Liver (tissue), 9 donors: ENCODE data around the gene KRTAP10-7. TPM values are rescaled to one million over a fixed set of nuclear protein-coding genes. Genes with fewer than 3 reads are reported as not detected.

Experiments
- DNase-seq: peaks from one replicate; pipeline ENCODE4 v3.0.0-alpha.2; 2017; ENCODE audit warnings: low spot score
- H3K27ac ChIP-seq, 2 donors: one replicate each; pipeline ENCODE4 v1.7.0; 2013; ENCODE audit warnings: inconsistent platforms in 2 of 2, low read length in 2 of 2, control low read depth in 1 of 2, low read depth in 1 of 2, mild to moderate bottlenecking in 1 of 2
- H3K27me3 ChIP-seq, 4 donors: one replicate each; pipeline versions ENCODE4 v1.6.1 to v1.7.0; 2013; ENCODE audit warnings: low read length in 3 of 4, inconsistent platforms in 1 of 4, mild to moderate bottlenecking in 1 of 4, moderate library complexity in 1 of 4; ENCODE audit not compliant: control insufficient read depth in 4 of 4, insufficient read depth in 4 of 4
- H3K36me3 ChIP-seq, 4 donors: one replicate each; pipeline versions ENCODE4 v1.6.1 to v1.7.0; 2013; ENCODE audit warnings: low read length in 3 of 4, mild to moderate bottlenecking in 3 of 4, low read depth in 1 of 4, moderate library complexity in 1 of 4; ENCODE audit not compliant: control insufficient read depth in 4 of 4, insufficient read depth in 3 of 4
- H3K4me1 ChIP-seq, 4 donors: one replicate each; pipeline versions ENCODE4 v1.6.1 to v1.7.0; 2013; ENCODE audit warnings: low read length in 3 of 4, mild to moderate bottlenecking in 3 of 4, moderate library complexity in 1 of 4; ENCODE audit not compliant: control insufficient read depth in 4 of 4, insufficient read depth in 4 of 4
- H3K4me3 ChIP-seq, 3 donors: one replicate each; pipeline versions ENCODE4 v1.6.1 to v1.7.0; 2013; ENCODE audit warnings: low read length in 3 of 3, control low read depth in 1 of 3, low read depth in 1 of 3, mild to moderate bottlenecking in 1 of 3
- H3K9ac ChIP-seq, 2 donors: one replicate each; pipeline ENCODE4 v1.7.0; 2013; ENCODE audit warnings: low read length in 2 of 2, mild to moderate bottlenecking in 2 of 2, moderate library complexity in 2 of 2, control low read depth in 1 of 2, low read depth in 1 of 2
- H3K9me3 ChIP-seq, 4 donors: one replicate each; pipeline versions ENCODE4 v1.6.1 to v1.7.0; 2013; ENCODE audit warnings: low read length in 3 of 4; ENCODE audit not compliant: control insufficient read depth in 4 of 4
- EGR1 ChIP-seq, 2 donors: IDR thresholded peaks; 2 replicates each; pipeline ENCODE4 v1.6.1; 2016 to 2018; ENCODE audit warnings: antibody characterized with exemption in 2 of 2, low read depth in 2 of 2
- FOXA2 ChIP-seq: IDR thresholded peaks from 2 replicates; pipeline ENCODE4 v1.6.1; 2016; ENCODE audit warnings: antibody characterized with exemption
- GABPA ChIP-seq, 2 donors: IDR thresholded peaks in 1 of 2; conservative IDR thresholded peaks in 1 of 2; 2 replicates each; pipeline ENCODE4 v1.6.1; 2016; ENCODE audit warnings: antibody characterized with exemption in 2 of 2, mild to moderate bottlenecking in 1 of 2, moderate library complexity in 1 of 2
- HNF4A ChIP-seq, 2 donors: conservative IDR thresholded peaks; 2 replicates each; pipeline ENCODE4 v1.6.1; 2016; ENCODE audit warnings: antibody characterized with exemption in 2 of 2, mild to moderate bottlenecking in 2 of 2
- HNF4G ChIP-seq: IDR thresholded peaks from 2 replicates; pipeline ENCODE4 v1.6.1; 2016; ENCODE audit warnings: antibody characterized with exemption
- JUND ChIP-seq, 2 donors: IDR thresholded peaks; 2 replicates each; pipeline ENCODE4 v1.6.1; 2016; ENCODE audit warnings: antibody characterized with exemption in 2 of 2
- NR2F2 ChIP-seq: IDR thresholded peaks from 2 replicates; pipeline ENCODE4 v1.6.1; 2016; ENCODE audit warnings: antibody characterized with exemption
- RAD21 ChIP-seq, 2 donors: IDR thresholded peaks; 2 replicates each; pipeline ENCODE4 v1.6.1; 2016; ENCODE audit warnings: antibody characterized with exemption in 2 of 2, mild to moderate bottlenecking in 2 of 2
- RXRA ChIP-seq, 2 donors: IDR thresholded peaks; 2 replicates each; pipeline ENCODE4 v1.6.1; 2017 to 2018; ENCODE audit warnings: antibody characterized with exemption in 2 of 2, mild to moderate bottlenecking in 1 of 2
- SP1 ChIP-seq: IDR thresholded peaks from 2 replicates; pipeline ENCODE4 v1.6.1; 2018; ENCODE audit warnings: antibody characterized with exemption, mild to moderate bottlenecking
- TAF1 ChIP-seq: conservative IDR thresholded peaks from 2 replicates; pipeline ENCODE4 v1.6.1; 2016; ENCODE audit warnings: antibody characterized with exemption, mild to moderate bottlenecking
- YY1 ChIP-seq: IDR thresholded peaks from 2 replicates; pipeline ENCODE4 v1.6.1; 2016; ENCODE audit warnings: antibody characterized with exemption, mild to moderate bottlenecking
- WGBS: extraction: QIAGEN DNeasy Blood & Tissue Kit; methylation state at CpG from one replicate; pipeline ENCODE4 v1.1.7; 2013; 5-methylcytosine and 5-hydroxymethylcytosine counted together
- polyA plus RNA-seq, 2 donors: library from polyadenylated mRNA; stranded (reverse) in 1 of 2; unstranded in 1 of 2; fragments of 200-250 nt in 1 of 2; fragments of >200 nt in 1 of 2; fragmentation: Nextera tagmentation in 1 of 2; extraction: Ambion mirVana in 1 of 2; gene quantifications; one replicate each; pipeline versions ENCODE4 v1.2.1 to v1.2.3, GENCODE V29; 2013 to 2015
- total RNA-seq, 2 donors: library from RNA; depleted of rRNA; stranded (reverse); fragments of >200 nt; gene quantifications; one replicate each; pipeline ENCODE4 v1.2.3, GENCODE V29; 2014
- TF ChIP-seq, protein P1 (sequence below): fragments of 150-350 bp; IDR thresholded peaks from 2 replicates; pipeline ENCODE4 v1.5.1; 2017; ENCODE audit warnings: improper control_type of control experiment, low read depth, low read length; ENCODE audit not compliant: missing input control
- TF ChIP-seq, protein P2 (sequence below): IDR thresholded peaks from 2 replicates; pipeline ENCODE4 v1.6.1; 2016; ENCODE audit warnings: antibody characterized with exemption
- TF ChIP-seq, protein P3 (sequence below): IDR thresholded peaks from 2 replicates; pipeline ENCODE4 v1.6.1; 2016; ENCODE audit warnings: antibody characterized with exemption
- TF ChIP-seq, protein P4 (sequence below): IDR thresholded peaks from 2 replicates; pipeline ENCODE4 v1.6.1; 2016; ENCODE audit warnings: antibody characterized with exemption, mild to moderate bottlenecking
- TF ChIP-seq, protein P5 (sequence below): IDR thresholded peaks from 2 replicates; pipeline ENCODE4 v1.6.1; 2016; ENCODE audit warnings: antibody characterized with exemption
- donor health status: healthy.
- donor health status: healthy.
- donor health status: healthy.
- donor health status: healthy.
- donor health status: healthy.

Gene KRTAP10-7
- total and polyA plus RNA-seq, 4 donors = not detected

DNA sequence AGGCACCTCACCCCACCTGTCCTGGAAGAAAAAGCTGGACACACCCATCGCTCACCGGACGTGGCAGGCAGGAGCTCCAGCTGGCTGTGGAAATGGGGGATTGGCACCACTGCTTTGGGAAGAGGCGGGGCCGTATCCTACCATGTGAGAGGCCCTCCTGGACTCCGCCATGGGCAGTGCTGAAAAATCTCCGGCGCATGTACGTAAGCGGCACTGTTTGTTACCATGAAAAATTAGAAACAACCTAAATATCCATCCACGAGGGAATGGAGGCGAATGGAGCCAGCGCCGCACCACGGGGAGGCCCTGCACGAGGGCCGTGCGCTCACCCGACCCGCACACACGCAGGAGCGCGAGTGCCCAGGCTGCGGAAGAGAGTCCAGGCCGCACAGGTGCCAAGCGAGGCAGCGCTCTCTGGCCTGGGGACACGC lies 14.6 kb downstream of the KRTAP10-7 start:
- Histone ChIP-seq H3K27me3 (no peaks in the 10 kb centered on the region), H3K4me3 (no peak overlapping the region), H3K9me3 (peaks cover 0 to 10% (median 1%) of the 10 kb centered on the region in 4 donors), H3K36me3 (no peaks in the 10 kb centered on the region), H3K9ac (no peak overlapping the region), H3K4me1 (no peaks in the 10 kb centered on the region), H3K27ac (no peak overlapping the region)
- TF ChIP-seq EGR1 (IDR thresholded peaks at IDR 0.05; ENCODE audit: low read depth in 2 of 2) (no peak), RXRA (IDR thresholded peaks at IDR 0.05) (no peak), RAD21 (IDR thresholded peaks at IDR 0.05) (no peak), NR2F2 (no peak), FOXA2 (no peak), HNF4A (conservative IDR thresholded peaks at IDR 0.05) (no peak), GABPA (IDR thresholded peaks at IDR 0.05 in 1 of 2, conservative IDR thresholded peaks at IDR 0.05 in 1 of 2) (no peak), JUND (IDR thresholded peaks at IDR 0.05) (no peak), HNF4G (no peak), TAF1 (no peak), SP1 (no peak), YY1 (no peak)
- TF ChIP-seq, protein P1, sequence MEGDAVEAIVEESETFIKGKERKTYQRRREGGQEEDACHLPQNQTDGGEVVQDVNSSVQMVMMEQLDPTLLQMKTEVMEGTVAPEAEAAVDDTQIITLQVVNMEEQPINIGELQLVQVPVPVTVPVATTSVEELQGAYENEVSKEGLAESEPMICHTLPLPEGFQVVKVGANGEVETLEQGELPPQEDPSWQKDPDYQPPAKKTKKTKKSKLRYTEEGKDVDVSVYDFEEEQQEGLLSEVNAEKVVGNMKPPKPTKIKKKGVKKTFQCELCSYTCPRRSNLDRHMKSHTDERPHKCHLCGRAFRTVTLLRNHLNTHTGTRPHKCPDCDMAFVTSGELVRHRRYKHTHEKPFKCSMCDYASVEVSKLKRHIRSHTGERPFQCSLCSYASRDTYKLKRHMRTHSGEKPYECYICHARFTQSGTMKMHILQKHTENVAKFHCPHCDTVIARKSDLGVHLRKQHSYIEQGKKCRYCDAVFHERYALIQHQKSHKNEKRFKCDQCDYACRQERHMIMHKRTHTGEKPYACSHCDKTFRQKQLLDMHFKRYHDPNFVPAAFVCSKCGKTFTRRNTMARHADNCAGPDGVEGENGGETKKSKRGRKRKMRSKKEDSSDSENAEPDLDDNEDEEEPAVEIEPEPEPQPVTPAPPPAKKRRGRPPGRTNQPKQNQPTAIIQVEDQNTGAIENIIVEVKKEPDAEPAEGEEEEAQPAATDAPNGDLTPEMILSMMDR = no peak
- TF ChIP-seq, protein P2, sequence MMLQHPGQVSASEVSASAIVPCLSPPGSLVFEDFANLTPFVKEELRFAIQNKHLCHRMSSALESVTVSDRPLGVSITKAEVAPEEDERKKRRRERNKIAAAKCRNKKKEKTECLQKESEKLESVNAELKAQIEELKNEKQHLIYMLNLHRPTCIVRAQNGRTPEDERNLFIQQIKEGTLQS = no peak
- TF ChIP-seq, protein P3, sequence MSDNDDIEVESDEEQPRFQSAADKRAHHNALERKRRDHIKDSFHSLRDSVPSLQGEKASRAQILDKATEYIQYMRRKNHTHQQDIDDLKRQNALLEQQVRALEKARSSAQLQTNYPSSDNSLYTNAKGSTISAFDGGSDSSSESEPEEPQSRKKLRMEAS = no peak
- TF ChIP-seq, protein P4, sequence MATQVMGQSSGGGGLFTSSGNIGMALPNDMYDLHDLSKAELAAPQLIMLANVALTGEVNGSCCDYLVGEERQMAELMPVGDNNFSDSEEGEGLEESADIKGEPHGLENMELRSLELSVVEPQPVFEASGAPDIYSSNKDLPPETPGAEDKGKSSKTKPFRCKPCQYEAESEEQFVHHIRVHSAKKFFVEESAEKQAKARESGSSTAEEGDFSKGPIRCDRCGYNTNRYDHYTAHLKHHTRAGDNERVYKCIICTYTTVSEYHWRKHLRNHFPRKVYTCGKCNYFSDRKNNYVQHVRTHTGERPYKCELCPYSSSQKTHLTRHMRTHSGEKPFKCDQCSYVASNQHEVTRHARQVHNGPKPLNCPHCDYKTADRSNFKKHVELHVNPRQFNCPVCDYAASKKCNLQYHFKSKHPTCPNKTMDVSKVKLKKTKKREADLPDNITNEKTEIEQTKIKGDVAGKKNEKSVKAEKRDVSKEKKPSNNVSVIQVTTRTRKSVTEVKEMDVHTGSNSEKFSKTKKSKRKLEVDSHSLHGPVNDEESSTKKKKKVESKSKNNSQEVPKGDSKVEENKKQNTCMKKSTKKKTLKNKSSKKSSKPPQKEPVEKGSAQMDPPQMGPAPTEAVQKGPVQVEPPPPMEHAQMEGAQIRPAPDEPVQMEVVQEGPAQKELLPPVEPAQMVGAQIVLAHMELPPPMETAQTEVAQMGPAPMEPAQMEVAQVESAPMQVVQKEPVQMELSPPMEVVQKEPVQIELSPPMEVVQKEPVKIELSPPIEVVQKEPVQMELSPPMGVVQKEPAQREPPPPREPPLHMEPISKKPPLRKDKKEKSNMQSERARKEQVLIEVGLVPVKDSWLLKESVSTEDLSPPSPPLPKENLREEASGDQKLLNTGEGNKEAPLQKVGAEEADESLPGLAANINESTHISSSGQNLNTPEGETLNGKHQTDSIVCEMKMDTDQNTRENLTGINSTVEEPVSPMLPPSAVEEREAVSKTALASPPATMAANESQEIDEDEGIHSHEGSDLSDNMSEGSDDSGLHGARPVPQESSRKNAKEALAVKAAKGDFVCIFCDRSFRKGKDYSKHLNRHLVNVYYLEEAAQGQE = no peak
- TF ChIP-seq, protein P5, sequence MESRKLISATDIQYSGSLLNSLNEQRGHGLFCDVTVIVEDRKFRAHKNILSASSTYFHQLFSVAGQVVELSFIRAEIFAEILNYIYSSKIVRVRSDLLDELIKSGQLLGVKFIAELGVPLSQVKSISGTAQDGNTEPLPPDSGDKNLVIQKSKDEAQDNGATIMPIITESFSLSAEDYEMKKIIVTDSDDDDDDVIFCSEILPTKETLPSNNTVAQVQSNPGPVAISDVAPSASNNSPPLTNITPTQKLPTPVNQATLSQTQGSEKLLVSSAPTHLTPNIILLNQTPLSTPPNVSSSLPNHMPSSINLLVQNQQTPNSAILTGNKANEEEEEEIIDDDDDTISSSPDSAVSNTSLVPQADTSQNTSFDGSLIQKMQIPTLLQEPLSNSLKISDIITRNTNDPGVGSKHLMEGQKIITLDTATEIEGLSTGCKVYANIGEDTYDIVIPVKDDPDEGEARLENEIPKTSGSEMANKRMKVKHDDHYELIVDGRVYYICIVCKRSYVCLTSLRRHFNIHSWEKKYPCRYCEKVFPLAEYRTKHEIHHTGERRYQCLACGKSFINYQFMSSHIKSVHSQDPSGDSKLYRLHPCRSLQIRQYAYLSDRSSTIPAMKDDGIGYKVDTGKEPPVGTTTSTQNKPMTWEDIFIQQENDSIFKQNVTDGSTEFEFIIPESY = no peak
- DNase-seq = peak; percentile 23
- 90% methylated on average over 28 of the region's 28 CpGs for WGBS
